ENCODE results near the gene MYPN. TPM values are rescaled to one million over a fixed set of nuclear protein-coding genes. Genes with fewer than 3 reads are reported as not detected.

Gene MYPN
- polyA plus RNA-seq, 2 of the 4 experiments (the other 2 are of a cell fraction) = 1.5 to 2.1 TPM

DNA sequence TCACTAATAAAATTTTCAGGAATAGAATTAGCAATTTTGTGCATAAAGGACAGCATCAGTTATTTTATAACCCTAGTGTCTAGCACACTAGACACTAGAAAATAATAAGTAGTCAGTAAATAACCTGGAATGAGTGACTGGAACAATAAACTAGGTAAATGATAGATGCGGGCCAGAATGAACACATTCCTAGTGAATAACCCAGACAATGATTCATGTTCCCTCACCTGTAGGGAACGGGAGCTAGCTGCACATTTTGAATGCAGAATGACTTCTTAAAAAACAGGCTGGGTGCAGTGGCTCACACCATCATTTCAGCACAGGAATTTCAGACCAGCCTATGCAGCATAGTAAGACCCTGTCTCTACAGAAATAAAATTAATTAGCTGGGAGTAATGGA lies 125.8 kb downstream of the MYPN start:
- POLR2A ChIA-PET = no interaction called here
- ATAC-seq (no peak), FAIRE-seq (no peak), DNase-seq (ENCODE audit: low read depth in 1 of 2, low spot score in 1 of 2) (no peak)
- TF ChIP-seq POLR2AphosphoS2 (conservative IDR thresholded peaks at IDR 0.05; ENCODE audit: low read length) (no peak), HEYL (CRISPR knock-in tag; IDR thresholded peaks at IDR 0.05) (no peak), HOXB5 (CRISPR knock-in tag; IDR thresholded peaks at IDR 0.05) (no peak), ZC3H11A (IDR thresholded peaks at IDR 0.05) (no peak), FOSL2 (IDR thresholded peaks at IDR 0.05) (no peak), FOSL2 (CRISPR knock-in tag; IDR thresholded peaks at IDR 0.05) (no peak), GATA3 (IDR thresholded peaks at IDR 0.05; ENCODE audit: borderline replicate concordance) (no peak), MAFK (IDR thresholded peaks at IDR 0.05; ENCODE audit: partially characterized antibody) (no peak), KDM5A (IDR thresholded peaks at IDR 0.05) (no peak), HDAC2 (IDR thresholded peaks at IDR 0.05) (no peak), CBX8 (IDR thresholded peaks at IDR 0.05) (no peak), POLR2A (IDR thresholded peaks at IDR 0.05; ENCODE audit: low read length) (no peak), EP300 (IDR thresholded peaks at IDR 0.05) (no peak), ESRRA (IDR thresholded peaks at IDR 0.05; ENCODE audit: borderline replicate concordance, low read length) (no peak), NFE2L2 (conservative IDR thresholded peaks at IDR 0.05; ENCODE audit: low read length) (no peak), MYC (IDR thresholded peaks at IDR 0.05; ENCODE audit: borderline replicate concordance, low read length) (no peak), CEBPB (IDR thresholded peaks at IDR 0.05) (no peak), HOXB13 (CRISPR knock-in tag; IDR thresholded peaks at IDR 0.05; ENCODE audit: low read depth) (no peak), FOXS1 (CRISPR knock-in tag; IDR thresholded peaks at IDR 0.05) (no peak)
- TF ChIP-seq, protein P1, sequence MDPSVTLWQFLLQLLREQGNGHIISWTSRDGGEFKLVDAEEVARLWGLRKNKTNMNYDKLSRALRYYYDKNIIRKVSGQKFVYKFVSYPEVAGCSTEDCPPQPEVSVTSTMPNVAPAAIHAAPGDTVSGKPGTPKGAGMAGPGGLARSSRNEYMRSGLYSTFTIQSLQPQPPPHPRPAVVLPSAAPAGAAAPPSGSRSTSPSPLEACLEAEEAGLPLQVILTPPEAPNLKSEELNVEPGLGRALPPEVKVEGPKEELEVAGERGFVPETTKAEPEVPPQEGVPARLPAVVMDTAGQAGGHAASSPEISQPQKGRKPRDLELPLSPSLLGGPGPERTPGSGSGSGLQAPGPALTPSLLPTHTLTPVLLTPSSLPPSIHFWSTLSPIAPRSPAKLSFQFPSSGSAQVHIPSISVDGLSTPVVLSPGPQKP (IDR thresholded peaks at IDR 0.05; ENCODE audit: low read depth, low read length) = no peak
- TF ChIP-seq, protein P2, sequence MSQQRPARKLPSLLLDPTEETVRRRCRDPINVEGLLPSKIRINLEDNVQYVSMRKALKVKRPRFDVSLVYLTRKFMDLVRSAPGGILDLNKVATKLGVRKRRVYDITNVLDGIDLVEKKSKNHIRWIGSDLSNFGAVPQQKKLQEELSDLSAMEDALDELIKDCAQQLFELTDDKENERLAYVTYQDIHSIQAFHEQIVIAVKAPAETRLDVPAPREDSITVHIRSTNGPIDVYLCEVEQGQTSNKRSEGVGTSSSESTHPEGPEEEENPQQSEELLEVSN (IDR thresholded peaks at IDR 0.05; ENCODE audit: borderline replicate concordance, low read depth) = no peak
- 37% methylated on average over 2 of the region's 2 CpGs for WGBS (ENCODE audit: missing lambda C conversion rate)
- Histone ChIP-seq H3K9me3 (no peaks in the 10 kb centered on the region), H3K4me3 (no peak overlapping the region), H3K4me1 (peaks cover 11% of the 10 kb centered on the region), H3K4me2 (no peak overlapping the region), H3K27ac (no peak overlapping the region)
- CTCF ChIA-PET = interaction anchor here (0.6 to 1.3 kb wide), 3 partner anchors 61 to 973 kb away, joined by 3 to 8 read pairs (median 4); no protein-coding TSS in a partner anchor

DNA sequence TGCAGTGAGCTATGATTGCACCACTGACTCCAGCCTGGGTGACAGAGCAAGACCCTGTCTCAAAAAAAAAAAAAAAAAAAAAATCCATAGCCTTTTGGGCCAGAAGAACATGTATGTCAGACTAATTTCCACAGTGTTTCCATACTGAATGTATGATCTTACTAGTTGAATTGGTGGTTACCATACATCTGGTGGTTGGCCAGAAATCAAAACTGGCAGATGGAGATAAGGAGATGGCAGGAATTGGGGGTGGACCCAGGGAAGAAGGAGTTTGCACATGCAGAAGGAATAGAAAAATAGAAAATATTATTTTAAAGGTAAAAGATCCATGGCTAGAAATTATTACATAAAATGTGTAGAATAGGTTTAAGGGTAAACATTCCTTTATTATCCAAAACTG lies 126.3 kb downstream of the MYPN start:
- Histone ChIP-seq H3K4me3 (no peak overlapping the region), H3K4me2 (no peak overlapping the region), H3K27ac (no peak overlapping the region), H3K4me1 (peaks cover 6% of the 10 kb centered on the region), H3K9me3 (no peaks in the 10 kb centered on the region)
- FAIRE-seq = no peak
- ChIA-PET CTCF (interaction anchor here (0.6 to 1.3 kb wide), 3 partner anchors 61 to 974 kb away, joined by 3 to 8 read pairs (median 4); no protein-coding TSS in a partner anchor), POLR2A (no interaction called here)
- no peak for ATAC-seq
- DNase-seq (ENCODE audit: low read depth in 1 of 2, low spot score in 1 of 2) = no peak
- TF ChIP-seq TP53 (CRISPR knock-in tag; IDR thresholded peaks at IDR 0.05) (no peak), POLR2A (IDR thresholded peaks at IDR 0.05; ENCODE audit: low read length) (no peak), NFE2L2 (conservative IDR thresholded peaks at IDR 0.05; ENCODE audit: low read length) (no peak), ZSCAN20 (CRISPR knock-in tag; IDR thresholded peaks at IDR 0.05) (no peak), RFX5 (IDR thresholded peaks at IDR 0.05) (no peak), ZNF302 (CRISPR knock-in tag; IDR thresholded peaks at IDR 0.05) (no peak), FOXS1 (CRISPR knock-in tag; IDR thresholded peaks at IDR 0.05) (no peak), TFCP2L1 (CRISPR knock-in tag; IDR thresholded peaks at IDR 0.05) (no peak), ZC3H11A (IDR thresholded peaks at IDR 0.05) (no peak), HDAC2 (IDR thresholded peaks at IDR 0.05) (no peak), ZFP36 (IDR thresholded peaks at IDR 0.05; ENCODE audit: borderline replicate concordance, partially characterized antibody) (no peak), NR3C1 (IDR thresholded peaks at IDR 0.05) (no peak)
- TF ChIP-seq, protein P3, sequence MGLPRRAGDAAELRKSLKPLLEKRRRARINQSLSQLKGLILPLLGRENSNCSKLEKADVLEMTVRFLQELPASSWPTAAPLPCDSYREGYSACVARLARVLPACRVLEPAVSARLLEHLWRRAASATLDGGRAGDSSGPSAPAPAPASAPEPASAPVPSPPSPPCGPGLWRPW (IDR thresholded peaks at IDR 0.05) = no peak
- TF ChIP-seq, protein P4, sequence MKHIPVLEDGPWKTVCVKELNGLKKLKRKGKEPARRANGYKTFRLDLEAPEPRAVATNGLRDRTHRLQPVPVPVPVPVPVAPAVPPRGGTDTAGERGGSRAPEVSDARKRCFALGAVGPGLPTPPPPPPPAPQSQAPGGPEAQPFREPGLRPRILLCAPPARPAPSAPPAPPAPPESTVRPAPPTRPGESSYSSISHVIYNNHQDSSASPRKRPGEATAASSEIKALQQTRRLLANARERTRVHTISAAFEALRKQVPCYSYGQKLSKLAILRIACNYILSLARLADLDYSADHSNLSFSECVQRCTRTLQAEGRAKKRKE (CRISPR knock-in tag; IDR thresholded peaks at IDR 0.05; ENCODE audit: low read depth) = no peak
- TF ChIP-seq, protein P5, sequence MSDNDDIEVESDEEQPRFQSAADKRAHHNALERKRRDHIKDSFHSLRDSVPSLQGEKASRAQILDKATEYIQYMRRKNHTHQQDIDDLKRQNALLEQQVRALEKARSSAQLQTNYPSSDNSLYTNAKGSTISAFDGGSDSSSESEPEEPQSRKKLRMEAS (IDR thresholded peaks at IDR 0.05) = no peak
- TF ChIP-seq, protein P6, sequence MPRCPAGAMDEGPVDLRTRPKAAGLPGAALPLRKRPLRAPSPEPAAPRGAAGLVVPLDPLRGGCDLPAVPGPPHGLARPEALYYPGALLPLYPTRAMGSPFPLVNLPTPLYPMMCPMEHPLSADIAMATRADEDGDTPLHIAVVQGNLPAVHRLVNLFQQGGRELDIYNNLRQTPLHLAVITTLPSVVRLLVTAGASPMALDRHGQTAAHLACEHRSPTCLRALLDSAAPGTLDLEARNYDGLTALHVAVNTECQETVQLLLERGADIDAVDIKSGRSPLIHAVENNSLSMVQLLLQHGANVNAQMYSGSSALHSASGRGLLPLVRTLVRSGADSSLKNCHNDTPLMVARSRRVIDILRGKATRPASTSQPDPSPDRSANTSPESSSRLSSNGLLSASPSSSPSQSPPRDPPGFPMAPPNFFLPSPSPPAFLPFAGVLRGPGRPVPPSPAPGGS (IDR thresholded peaks at IDR 0.05) = no peak
